GM21515 (cell line): ENCODE results near the gene RAD54L2.
"Not testable (repeated sequence)": the region's sequence is repeated elsewhere in the genome, so short reads cannot be mapped to it uniquely, and the experiment has no call there.

Experiments used
- ATAC-seq: cut with Tn5 transposase; IDR thresholded peaks from one replicate; pipeline ENCODE4 v1.9.1; 2021; ENCODE audit not compliant: unreplicated experiment

RAD54L2 gene

DNA sequence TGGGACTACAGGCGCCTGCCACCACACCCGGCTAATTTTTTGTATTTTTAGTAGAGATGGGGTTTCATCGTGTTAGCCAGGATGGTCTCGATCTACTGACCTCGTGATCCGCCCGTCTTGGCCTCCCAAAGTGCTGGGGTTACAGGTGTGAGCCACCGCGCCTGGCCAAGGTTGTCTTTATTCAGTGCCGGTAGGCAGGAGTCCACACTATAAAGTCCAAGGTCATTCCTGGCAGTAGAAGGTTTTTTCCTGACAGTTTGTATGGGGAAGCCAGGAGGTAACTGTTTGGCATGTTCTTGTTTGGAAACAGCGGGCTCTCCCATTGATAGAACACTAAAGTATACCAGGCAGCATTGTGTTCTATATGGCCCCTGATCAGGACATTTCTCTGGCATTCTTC is 4.1 kb downstream of the RAD54L2 start:
- ATAC-seq, result not testable (repeated sequence)

DNA sequence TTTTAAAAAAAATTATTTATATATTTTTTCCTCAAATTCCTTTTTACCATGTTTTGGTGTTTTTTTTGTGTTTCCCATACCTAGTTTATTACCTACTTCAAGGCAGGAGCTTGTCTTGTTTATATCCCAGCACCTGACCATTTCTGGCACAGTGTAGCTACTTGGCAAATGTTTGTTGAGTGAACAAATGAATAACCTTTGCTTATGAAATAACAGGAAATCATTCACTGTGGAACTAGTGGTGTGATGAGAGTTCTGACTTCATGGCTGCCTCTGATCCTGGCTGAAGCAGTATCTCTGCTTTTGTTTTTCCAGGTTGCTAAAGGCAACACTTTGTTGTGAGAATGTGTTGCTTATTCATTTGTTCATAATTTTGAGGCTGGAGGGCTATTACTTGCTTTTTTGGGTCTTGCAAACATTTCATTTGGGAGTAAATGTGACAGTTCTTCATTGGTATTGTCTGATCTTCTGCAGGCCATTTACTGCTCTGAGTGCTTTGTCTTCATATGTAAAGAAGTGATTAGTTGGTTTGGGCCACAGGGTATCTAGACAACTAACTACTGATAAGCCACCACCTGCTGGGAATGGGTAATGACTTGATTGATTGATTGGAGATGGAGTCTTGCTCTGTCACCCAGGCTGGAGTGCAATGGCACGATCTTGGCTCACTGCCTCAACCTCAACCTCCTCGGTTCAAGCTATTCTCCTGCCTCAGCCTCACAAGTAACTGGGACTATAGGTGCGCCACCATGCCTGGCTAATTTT is 5.7 kb downstream of the RAD54L2 start:
- no peak for ATAC-seq

DNA sequence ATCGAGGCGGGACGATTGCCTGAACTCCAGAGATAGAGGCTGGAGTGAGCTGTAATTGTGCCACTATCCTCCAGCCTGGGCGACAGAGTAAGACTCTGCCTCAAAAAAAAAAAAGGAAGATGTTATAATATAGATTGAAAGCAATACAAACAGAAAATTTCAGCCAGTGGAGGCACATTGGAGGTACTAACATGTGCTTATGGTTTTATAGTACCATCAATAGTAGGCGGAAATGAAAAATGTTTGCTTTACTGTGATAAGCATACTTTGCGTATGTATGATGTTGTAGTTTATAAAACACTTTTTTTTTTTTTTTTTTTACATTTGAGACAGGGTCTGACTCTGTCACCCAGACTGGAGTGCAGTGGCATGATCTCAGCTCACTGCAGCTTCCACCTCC is 8.8 kb downstream of the RAD54L2 start:
- ATAC-seq, result no peak

DNA sequence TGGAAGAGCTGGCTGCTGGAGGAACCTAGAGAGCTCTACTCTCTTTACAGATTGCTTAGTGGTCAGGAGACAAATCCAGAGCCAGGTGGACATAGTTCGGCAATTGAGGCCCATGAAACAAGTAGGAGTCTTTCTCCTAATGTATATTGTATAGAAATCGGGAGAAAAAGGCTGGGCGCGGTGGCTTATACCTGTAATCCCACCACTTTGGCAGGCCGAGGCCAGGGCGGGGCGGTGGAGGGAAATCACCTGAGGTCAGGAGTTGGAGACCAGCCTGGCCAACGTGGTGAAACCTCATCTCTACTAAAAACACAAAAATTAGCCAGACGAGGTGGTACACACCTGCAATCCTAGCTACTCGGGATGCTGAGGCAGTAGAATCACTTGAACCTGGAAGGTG is 10.8 kb downstream of the RAD54L2 start:
- ATAC-seq, result no peak

DNA sequence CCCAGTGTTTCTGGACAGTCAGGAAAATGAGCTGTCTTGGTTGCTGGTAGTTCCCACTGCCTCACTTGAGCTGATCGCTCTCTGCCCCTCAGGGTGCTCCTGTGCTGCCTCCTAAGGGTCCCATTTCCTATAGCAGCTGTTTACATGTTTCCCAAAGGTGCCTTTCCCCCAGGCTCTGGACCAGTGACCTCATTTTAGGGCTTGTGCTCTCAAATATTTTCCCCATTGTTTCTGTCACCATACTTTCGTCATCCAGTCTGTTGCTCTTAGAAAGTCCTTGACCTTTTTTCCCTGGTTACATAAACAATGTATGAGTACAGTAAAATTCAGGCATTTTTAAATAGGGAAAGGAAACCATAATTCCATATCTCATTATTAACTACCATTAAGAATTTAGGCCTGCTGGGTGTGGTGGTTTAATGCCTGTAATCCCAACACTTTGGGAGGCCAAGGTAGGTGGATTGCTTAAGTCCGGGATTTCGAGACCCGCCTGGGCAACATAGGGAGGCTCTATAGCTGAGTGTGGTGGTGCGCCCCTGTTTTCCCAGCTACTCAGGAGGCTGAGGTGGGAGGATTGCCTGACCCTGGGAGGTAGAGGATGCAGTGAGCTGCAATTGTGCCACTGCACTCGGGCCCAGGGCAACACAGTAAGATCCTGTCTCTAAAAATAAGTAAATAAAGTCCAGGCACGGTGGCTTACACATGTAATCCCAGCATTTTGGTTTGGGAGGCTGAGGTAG is 11.7 kb downstream of the RAD54L2 start:
- ATAC-seq, result no peak

DNA sequence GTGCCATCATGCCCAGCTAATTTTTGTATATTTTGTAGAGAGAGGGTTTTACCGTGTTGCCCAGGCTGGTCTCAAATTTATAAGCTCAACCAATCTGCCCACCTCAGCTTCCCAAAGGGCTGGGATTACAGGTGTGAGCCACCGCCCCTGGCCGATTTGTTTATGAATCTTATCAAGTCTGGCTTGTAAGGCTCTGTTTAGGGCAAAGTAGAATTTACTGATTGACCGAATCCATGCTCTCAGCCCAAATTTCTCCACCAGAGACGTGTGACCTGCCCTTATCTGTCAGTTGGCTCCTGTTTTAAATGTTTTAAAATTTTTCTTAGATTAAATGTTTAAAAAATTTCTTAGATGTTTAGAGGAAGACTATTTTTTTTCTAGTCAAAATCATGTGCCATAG is 19.5 kb downstream of the RAD54L2 start:
- ATAC-seq, result no peak

DNA sequence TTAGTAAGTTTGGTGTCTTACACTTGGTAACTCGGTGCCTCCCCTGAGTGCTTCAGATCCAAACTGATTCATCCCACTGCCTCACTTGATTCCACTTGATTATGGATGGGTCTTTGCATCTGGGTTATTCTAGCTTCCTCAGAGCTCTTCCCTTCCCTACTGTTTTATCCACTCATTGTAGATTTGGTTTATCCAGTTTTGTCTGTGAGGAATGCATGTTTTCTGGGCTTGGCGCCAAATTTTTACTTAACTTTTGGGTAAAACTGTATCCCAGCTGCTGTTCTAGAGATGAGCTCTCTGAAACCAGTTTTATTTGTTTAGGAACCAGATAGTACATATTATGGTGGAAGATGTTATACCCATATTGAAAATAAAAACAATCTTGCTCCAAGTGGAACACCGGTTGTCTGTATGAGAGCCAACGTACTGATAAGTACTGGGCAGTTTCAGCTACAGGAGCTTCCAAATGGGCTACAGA is 20.9 kb downstream of the RAD54L2 start:
- ATAC-seq, result no peak

DNA sequence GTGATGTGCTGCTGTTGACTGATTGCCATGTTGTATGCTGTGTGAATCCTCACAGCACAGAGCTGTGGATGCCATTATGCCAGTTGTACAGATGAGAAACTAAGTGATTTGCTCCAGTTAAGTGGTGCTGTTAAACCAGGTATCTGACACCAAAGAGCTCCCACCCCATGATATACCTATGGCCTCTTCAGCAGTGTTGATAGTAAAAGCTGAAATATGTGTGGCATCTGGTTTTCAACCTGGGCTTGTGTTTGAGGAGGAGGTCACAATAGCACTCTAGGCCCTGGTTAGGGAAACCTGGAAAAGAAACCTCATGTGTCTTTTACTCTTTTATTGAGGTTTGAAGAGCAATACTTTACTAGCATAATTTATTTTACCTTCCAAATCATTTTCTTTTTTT is 21.4 kb downstream of the RAD54L2 start:
- ATAC-seq, result no peak

DNA sequence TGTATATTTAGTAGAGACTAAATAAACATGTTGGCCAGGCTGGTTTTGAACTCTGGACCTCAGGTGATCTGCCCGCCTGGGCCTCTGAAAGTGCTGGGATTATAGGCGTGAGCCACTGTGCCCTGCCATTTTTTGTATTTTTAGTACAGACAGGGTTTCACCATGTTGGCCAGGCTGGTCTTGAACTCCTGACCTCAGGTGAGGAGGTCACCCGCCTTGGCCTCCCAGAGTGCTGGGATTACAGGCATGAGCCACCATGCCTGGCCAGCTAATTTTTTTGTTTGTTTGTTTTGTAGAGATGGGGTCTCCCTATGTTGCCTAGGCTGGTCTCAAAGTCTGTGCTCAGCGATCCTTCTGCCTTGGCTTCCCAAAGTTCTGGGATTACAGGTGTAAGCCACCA is 23.9 kb downstream of the RAD54L2 start:
- ATAC-seq, result not testable (repeated sequence)

DNA sequence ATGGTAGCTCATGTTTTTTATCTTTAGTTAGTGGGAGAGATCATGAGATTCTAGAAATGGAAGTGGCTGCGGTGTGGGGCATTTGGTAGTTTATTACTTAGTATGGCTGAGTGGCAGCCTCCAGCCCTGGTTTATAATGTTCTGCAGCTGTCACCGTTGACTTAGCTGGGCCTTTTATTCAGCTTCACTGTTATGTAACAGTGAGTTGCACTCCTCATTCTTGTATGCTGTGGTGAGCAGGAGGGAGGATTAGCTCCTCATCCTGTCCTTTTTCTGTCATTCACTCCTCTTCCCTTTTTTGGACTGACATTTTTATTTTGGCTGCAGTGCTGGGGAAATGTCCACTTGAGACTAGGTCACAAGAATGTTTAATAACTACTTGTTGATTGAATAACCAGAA is 29.5 kb downstream of the RAD54L2 start:
- no peak for ATAC-seq

DNA sequence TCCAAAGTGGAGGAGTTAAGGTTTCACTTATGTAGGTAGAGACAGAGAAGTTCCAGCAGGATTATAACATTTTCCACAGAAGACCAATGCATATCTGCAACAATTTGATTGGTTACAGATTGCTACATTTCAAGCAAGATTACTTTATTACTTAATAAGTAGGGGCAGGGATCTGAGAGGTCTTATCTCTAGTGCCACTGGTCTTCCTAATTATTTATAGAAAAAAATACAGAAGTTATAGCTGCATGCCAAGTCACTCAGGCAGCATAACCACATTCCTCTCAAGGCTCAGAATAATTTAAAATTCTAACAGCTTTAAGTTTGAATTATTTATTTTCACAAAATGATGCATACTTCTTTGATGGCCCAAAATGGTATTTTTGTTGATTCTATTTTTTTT is 30.5 kb downstream of the RAD54L2 start:
- no peak for ATAC-seq

DNA sequence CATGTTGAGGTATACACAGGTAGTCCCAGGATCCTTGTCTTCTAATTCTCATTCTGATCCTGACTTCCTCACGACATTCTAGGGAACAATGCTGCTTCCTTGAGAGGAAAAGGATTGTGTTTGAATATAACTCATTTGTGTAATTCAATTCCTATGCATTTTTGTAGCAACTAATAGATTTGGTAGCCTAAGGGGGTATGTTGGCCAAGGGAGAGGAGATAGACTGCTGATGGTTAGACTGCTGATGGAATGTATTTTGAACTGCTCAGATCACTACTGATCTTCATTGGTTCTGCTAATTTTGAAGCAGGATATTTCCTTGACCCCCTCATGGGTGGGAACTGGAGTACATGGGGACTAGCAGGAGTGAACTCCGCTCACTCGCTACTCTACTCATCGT is 39.7 kb downstream of the RAD54L2 start:
- ATAC-seq, result no peak

DNA sequence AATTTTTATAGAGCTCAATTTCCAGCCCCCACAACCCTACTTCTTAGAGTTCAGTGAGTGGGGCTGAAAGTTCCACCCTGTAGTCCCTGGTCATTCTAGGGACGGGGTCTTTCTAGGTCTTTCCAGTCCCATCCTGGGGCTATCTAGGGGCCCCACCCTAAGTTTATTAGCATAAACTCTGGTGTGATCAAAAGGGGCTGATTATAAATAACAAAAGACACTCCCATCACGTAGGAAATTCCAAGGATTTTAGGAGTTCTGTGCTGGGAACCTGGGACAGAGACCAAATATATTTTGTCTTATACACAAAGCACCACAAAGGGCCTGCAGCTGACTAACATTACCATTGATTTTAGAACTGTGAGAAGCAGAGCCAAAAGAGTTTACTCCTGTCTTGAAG is 41.9 kb downstream of the RAD54L2 start:
- no peak for ATAC-seq

DNA sequence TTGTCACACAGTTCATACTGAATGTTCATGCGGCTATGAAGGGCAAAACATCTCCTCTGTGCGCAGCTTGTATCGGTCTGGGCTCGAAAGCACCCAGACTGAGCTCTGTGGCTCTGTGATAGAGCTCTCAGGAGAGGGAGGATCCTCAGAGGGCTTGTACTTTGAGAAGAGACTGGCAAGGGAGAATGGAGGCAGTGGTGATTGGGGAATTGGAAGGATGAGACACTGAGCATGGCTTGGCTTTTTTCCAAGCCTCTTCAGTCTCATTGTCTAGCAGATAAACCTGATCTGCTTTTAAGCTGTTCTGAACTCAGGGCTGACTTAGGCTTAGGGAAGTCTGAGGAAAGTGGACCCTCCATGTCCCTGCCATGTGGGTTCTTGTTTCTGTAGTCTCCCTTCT is 43.0 kb downstream of the RAD54L2 start:
- no peak for ATAC-seq

DNA sequence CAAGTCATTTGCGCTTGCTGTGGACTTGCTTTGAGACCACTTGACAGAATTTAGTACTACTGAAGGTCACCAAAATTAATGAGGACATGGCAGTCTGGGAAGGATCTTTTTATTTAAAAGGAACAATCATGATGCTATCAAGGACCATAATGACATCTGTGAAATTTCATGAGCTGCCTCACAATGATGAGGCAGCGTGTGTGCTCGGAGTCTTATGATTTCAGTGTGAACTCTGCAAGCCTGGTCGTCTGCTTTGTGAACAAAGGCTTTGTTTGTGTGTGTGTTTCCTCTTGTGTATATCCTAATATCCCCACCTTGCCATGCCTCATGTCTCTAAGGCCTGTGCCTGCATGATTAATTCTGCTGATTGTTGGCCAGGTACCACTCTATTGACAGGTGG is 46.7 kb downstream of the RAD54L2 start:
- no peak for ATAC-seq

DNA sequence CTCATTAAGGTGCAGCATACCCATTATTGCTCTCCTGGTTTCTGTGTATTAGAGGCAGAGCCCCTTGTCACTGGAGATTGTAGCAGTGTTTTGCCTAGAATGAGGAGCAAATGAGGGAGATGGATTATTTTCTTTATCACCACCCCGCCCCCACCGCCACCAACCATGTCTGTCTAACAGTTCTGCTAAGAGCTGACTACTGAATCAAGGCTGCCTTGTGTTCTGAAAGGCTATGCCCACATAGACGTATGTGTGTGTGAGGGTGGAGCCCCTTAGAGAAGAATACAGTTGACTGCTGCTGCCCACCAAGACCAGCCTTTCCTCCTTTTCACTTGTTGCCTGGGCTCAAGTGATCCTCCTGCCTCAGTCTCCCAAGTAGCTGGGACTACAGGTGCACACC is 47.4 kb downstream of the RAD54L2 start:
- ATAC-seq, result no peak
